Measurements from ENCODE around the gene SIRT2. TPM values are rescaled to one million over a fixed set of nuclear protein-coding genes. Genes with fewer than 3 reads are reported as not detected.

Gene SIRT2
- polyA plus RNA-seq, 3 donors, result 57.5 to 65.9 (median 64.3) TPM

DNA sequence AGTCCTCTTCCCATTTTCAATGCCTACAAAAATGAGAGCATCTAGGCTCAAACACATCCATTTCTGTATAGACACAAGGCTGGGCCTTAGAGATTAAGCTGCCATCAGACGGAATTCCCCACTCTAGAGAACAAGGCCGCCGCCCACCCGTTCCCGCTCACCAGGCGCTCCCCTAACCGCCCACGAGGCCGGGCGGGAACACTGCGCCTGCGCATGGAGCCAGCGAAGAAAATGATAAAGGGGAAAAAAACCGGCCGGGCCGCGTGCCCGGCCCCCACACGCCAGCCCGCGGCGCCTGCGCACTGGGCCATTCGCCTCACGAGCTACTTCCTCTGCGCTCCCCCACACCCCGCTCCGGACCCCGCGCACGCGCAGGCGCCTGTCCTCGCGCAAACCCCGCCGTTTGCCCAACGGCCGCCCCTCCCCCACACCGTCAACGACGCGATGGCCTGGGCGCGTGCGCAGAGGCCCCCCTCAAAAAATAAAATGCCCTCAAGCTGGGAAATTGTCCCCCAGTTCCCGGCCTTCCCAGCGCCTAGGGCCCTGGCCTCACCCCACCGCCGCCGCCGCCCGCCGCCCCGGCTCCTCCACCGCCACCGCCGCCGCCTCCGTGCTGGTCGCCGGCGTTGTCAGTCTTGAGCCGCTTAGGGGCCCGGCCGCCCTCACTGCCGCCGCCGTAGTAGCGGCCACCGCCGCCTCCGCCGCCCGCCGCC lies 50.1 kb downstream of the SIRT2 start:
- H3K27ac Mint-ChIP-seq, result peak overlapping the region; percentile 98 to 99 (median 99)
- H3K9me3 ChIP-seq (replicated peaks in 1 of 2; ENCODE audit: control insufficient read depth in 1 of 2, insufficient read depth in 1 of 2, low read length in 2 of 2), result no peaks in the 10 kb centered on the region
- peaks cover 29% of the 10 kb centered on the region for H3K4me1 Mint-ChIP-seq
- no peak overlapping the region for H2AFZ ChIP-seq (ENCODE audit: insufficient read depth, low read depth, low read length, poor library complexity, severe bottlenecking)
- peak overlapping the region; percentile 99 for H3K9ac ChIP-seq (ENCODE audit: insufficient read depth, low read length, poor library complexity, severe bottlenecking)
- no peaks in the 10 kb centered on the region for H3K27me3 ChIP-seq (ENCODE audit: control insufficient read depth in 2 of 2, insufficient read depth in 2 of 2, low read length in 2 of 2)
- peaks cover 60% of the 10 kb centered on the region for H3K79me2 ChIP-seq (ENCODE audit: insufficient read depth, low read length)
- peaks cover 35 to 43% of the 10 kb centered on the region in 2 donors for H3K36me3 ChIP-seq (replicated peaks in 1 of 2; ENCODE audit: control insufficient read depth in 1 of 2, insufficient read depth in 2 of 2, low read length in 2 of 2)
- WGBS (ENCODE audit: insufficient coverage), result under 1% methylated on average over 76 of the region's 76 CpGs
- H3K36me3 Mint-ChIP-seq, result peaks cover 37 to 45% of the 10 kb centered on the region in 2 donors
- no peaks in the 10 kb centered on the region for H3K9me3 Mint-ChIP-seq
- peak overlapping the region; percentile 85 to 99 for H3K27ac ChIP-seq (ENCODE audit: low read depth in 1 of 2, low read length in 2 of 2)
- H3K4me2 ChIP-seq (replicated peaks; ENCODE audit: extremely low read depth, low read length, poor library complexity, severe bottlenecking), result peak overlapping the region; percentile 86
- peaks cover 0 to 4% (median 1%) of the 10 kb centered on the region in 3 donors for H3K27me3 Mint-ChIP-seq (ENCODE audit: low read depth in 3 of 3)
- H3K4me1 ChIP-seq (ENCODE audit: control insufficient read depth in 1 of 2, insufficient read depth in 2 of 2, low read length in 2 of 2), result peaks cover 32 to 42% of the 10 kb centered on the region in 2 donors
- intact Hi-C loops (cut with micrococcal nuclease), result loop anchor here in 1 of 2 donors (2.0 kb wide), 1 partner anchor 17 kb away; no protein-coding TSS in a partner anchor
- peaks cover 49% of the 10 kb centered on the region for H4K20me1 ChIP-seq (ENCODE audit: insufficient read depth, low read length)
- DNase-seq, result peak; percentile 94 to 97 (median 96)
- TF ChIP-seq, protein P1, sequence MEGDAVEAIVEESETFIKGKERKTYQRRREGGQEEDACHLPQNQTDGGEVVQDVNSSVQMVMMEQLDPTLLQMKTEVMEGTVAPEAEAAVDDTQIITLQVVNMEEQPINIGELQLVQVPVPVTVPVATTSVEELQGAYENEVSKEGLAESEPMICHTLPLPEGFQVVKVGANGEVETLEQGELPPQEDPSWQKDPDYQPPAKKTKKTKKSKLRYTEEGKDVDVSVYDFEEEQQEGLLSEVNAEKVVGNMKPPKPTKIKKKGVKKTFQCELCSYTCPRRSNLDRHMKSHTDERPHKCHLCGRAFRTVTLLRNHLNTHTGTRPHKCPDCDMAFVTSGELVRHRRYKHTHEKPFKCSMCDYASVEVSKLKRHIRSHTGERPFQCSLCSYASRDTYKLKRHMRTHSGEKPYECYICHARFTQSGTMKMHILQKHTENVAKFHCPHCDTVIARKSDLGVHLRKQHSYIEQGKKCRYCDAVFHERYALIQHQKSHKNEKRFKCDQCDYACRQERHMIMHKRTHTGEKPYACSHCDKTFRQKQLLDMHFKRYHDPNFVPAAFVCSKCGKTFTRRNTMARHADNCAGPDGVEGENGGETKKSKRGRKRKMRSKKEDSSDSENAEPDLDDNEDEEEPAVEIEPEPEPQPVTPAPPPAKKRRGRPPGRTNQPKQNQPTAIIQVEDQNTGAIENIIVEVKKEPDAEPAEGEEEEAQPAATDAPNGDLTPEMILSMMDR (IDR thresholded peaks at IDR 0.05), result no peak
- H3K4me3 Mint-ChIP-seq, result peak overlapping the region; percentile 88 to 93
- peak overlapping the region; percentile 37 to 75 (median 41) for H3K4me3 ChIP-seq (replicated peaks in 1 of 3; ENCODE audit: low read depth in 2 of 3, low read length in 3 of 3)

DNA sequence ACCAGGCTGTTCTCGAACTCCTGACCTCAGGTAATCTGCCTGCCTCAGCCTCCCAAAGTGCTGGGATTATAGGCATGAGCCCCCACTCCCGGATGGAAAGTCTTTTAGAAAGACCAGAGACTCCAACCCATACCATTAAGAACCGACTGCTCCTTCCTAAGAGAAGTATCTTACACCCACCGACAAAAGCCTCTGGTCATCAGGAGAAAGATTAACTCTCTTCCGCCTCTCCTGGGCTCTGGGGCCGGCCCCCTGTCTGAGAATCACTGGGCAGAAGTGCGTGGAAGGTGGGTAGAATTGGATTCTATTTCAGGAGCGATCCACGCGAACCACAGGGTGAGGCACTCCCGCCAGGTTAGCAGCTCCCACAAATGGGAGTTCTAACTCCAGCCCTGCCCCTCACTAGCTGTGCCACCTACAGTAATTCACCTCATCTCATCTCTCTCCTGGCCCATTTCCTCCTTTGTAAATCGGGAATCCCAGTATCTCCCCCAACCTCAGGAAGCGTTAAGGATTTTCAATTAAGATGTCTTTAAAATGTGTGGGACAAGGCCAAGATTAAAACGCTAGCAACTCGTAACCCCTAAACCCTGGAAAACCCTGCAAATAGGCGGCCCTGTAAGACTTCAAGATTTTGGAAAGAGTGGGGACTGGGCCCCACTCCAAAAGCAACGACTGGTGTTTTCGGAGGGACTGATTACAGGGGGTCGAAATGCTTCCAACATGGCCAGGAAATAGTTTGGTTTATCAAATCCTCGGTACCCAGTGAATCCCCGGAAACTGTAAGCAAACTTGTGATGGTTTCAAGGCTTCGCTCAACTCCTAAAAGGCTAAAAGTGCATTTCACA lies 50.9 kb downstream of the SIRT2 start:
- Histone ChIP-seq H3K4me2 (replicated peaks; ENCODE audit: extremely low read depth, low read length, poor library complexity, severe bottlenecking) (peak overlapping the region; percentile 86), H3K79me2 (ENCODE audit: insufficient read depth, low read length) (peaks cover 67% of the 10 kb centered on the region), H4K20me1 (ENCODE audit: insufficient read depth, low read length) (peaks cover 57% of the 10 kb centered on the region), H3K4me3 (replicated peaks in 1 of 3; ENCODE audit: low read depth in 2 of 3, low read length in 3 of 3) (peak overlapping the region; percentile 37 to 75 (median 41)), H3K9me3 (replicated peaks in 1 of 2; ENCODE audit: control insufficient read depth in 1 of 2, insufficient read depth in 1 of 2, low read length in 2 of 2) (no peaks in the 10 kb centered on the region), H3K4me1 (ENCODE audit: control insufficient read depth in 1 of 2, insufficient read depth in 2 of 2, low read length in 2 of 2) (peaks cover 32 to 42% of the 10 kb centered on the region in 2 donors), H2AFZ (ENCODE audit: insufficient read depth, low read depth, low read length, poor library complexity, severe bottlenecking) (no peak overlapping the region), H3K36me3 (replicated peaks in 1 of 2; ENCODE audit: control insufficient read depth in 1 of 2, insufficient read depth in 2 of 2, low read length in 2 of 2) (peaks cover 43 to 50% of the 10 kb centered on the region in 2 donors), H3K27ac (ENCODE audit: low read depth in 1 of 2, low read length in 2 of 2) (peak overlapping the region; percentile 85 to 99), H3K27me3 (ENCODE audit: control insufficient read depth in 2 of 2, insufficient read depth in 2 of 2, low read length in 2 of 2) (no peaks in the 10 kb centered on the region), H3K9ac (ENCODE audit: insufficient read depth, low read length, poor library complexity, severe bottlenecking) (peak overlapping the region; percentile 99)
- TF ChIP-seq, protein P1 (IDR thresholded peaks at IDR 0.05), result no peak
- H3K4me3 Mint-ChIP-seq, result peak overlapping the region; percentile 77 to 93
- intact Hi-C loops (cut with micrococcal nuclease), result loop anchor here in 1 of 2 donors (2.0 kb wide), 1 partner anchor 16 kb away; no protein-coding TSS in a partner anchor
- 24% methylated on average over 9 of the region's 22 CpGs for WGBS (ENCODE audit: insufficient coverage)
- peaks cover 0 to 2% (median 1%) of the 10 kb centered on the region in 3 donors for H3K27me3 Mint-ChIP-seq (ENCODE audit: low read depth in 3 of 3)
- H3K36me3 Mint-ChIP-seq, result peaks cover 45 to 53% of the 10 kb centered on the region in 2 donors
- H3K27ac Mint-ChIP-seq, result peak overlapping the region; percentile 91 to 99 (median 98)
- H3K9me3 Mint-ChIP-seq, result no peaks in the 10 kb centered on the region
- H3K4me1 Mint-ChIP-seq, result peaks cover 29% of the 10 kb centered on the region
- DNase-seq, result no peak
